ENCODE data around the gene ZNF473.

The ZNF473 gene

GRCh38 chr19:50030937-50031336 lies 5.1 kb downstream of the ZNF473 start:
- H4K20me1 ChIP-seq = peaks cover 17 to 89% (median 62%) of the 10 kb centered on the region in 11 experiments; a peak in 19 of 22 replicates
- H3K36me3 ChIP-seq = peaks cover 66 to 91% (median 78%) of the 10 kb centered on the region in 11 experiments
- peak overlapping the region in 6 of 11 experiments; percentile 9 to 57 (median 48); a peak in 9 of 22 replicates for H3K27ac ChIP-seq
- peaks cover 11 to 28% (median 17%) of the 10 kb centered on the region in 10 experiments; a peak in 19 of 20 replicates for H3K4me1 ChIP-seq
- no peak overlapping the region for H3K4me3 ChIP-seq
- H3K9ac ChIP-seq = no peak overlapping the region; a peak in 1 of 22 replicates
- peaks cover 0 to 20% (median 0%) of the 10 kb centered on the region in 11 experiments; a peak in 6 of 22 replicates for H3K9me3 ChIP-seq (replicated peaks in 1 of 11)
- TF ChIP-seq Cebpa-rat (IDR thresholded peaks at IDR 0.05) = no peak
- no peak overlapping the region; a peak in 1 of 22 replicates for H3K4me2 ChIP-seq
- no peaks in the 10 kb centered on the region for H3K27me3 ChIP-seq

DNA sequence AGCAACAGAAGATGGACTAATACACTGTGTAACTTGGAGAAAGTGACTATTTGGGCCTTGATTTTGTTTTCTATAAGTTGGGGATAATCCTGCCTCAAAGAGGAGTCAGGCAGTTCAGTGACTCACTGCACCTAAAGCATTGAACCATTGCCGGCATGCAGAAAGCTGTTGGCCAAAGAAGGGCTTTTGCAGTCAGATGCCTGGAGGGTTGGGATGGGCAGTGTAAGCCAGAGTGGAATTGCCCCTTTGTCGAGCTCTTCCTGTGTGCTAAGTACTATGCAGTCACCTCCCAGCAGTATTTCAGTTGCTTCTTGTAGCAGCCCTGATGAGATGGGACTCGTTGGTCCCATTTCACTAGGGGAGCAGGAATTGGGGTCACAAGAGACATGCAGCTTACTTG lies 11.1 kb downstream of the ZNF473 start:
- Histone ChIP-seq H3K4me2 (no peak overlapping the region), H3K4me1 (no peaks in the 10 kb centered on the region), H4K20me1 (peaks cover 11 to 68% (median 52%) of the 10 kb centered on the region in 11 experiments; a peak in 18 of 22 replicates), H3K36me3 (peaks cover 97 to 100% (median 99%) of the 10 kb centered on the region in 11 experiments), H3K9me3 (replicated peaks in 1 of 11) (peaks cover 13 to 31% (median 28%) of the 10 kb centered on the region in 11 experiments), H3K27ac (no peak overlapping the region), H3K9ac (no peak overlapping the region), H3K27me3 (no peaks in the 10 kb centered on the region), H3K4me3 (no peak overlapping the region)
- TF ChIP-seq Cebpa-rat (IDR thresholded peaks at IDR 0.05) = no peak

GRCh38 chr19:50039968-50040367 lies 14.2 kb downstream of the ZNF473 start:
- peaks cover 97 to 100% (median 99%) of the 10 kb centered on the region in 11 experiments for H3K36me3 ChIP-seq
- H3K9ac ChIP-seq = no peak overlapping the region

GRCh38 chr19:50040967-50041366 lies 15.2 kb downstream of the ZNF473 start:
- no peak for TF ChIP-seq Cebpa-rat (IDR thresholded peaks at IDR 0.05)
- Histone ChIP-seq H3K4me3 (no peak overlapping the region), H4K20me1 (peaks cover 0 to 28% (median 12%) of the 10 kb centered on the region in 11 experiments; a peak in 12 of 22 replicates), H3K4me1 (no peaks in the 10 kb centered on the region), H3K27me3 (0 out of 22 replicates have a peak, but pooled peaks cover 0 to 8% (median 0%) of the 10 kb centered on the region in 11 experiments), H3K9me3 (replicated peaks in 1 of 11) (peaks cover 54 to 72% (median 69%) of the 10 kb centered on the region in 11 experiments), H3K36me3 (peaks cover 97 to 100% (median 99%) of the 10 kb centered on the region in 11 experiments), H3K4me2 (no peak overlapping the region), H3K9ac (no peak overlapping the region), H3K27ac (no peak overlapping the region)

More at GRCh38 chr19:50039968-50040367, 14.2 kb downstream of the ZNF473 start:
- peaks cover 0 to 38% (median 21%) of the 10 kb centered on the region in 11 experiments; a peak in 14 of 22 replicates for H4K20me1 ChIP-seq
- no peak for TF ChIP-seq Cebpa-rat (IDR thresholded peaks at IDR 0.05)
- 0 out of 22 replicates have a peak, but pooled peaks cover 0 to 4% (median 0%) of the 10 kb centered on the region in 11 experiments for H3K27me3 ChIP-seq
- H3K27ac ChIP-seq = no peak overlapping the region
- H3K4me3 ChIP-seq = no peak overlapping the region
- no peaks in the 10 kb centered on the region for H3K4me1 ChIP-seq
- H3K9me3 ChIP-seq (replicated peaks in 1 of 11) = peaks cover 44 to 62% (median 59%) of the 10 kb centered on the region in 11 experiments
- H3K4me2 ChIP-seq = no peak overlapping the region

- H3K4me3 ChIP-seq = peak overlapping the region in 6 of 10 experiments; percentile 6 to 43 (median 26); a peak in 6 of 20 replicates
- H3K27me3 ChIP-seq = peaks cover 0 to 8% (median 0%) of the 10 kb centered on the region in 11 experiments; a peak in 1 of 22 replicates
- peaks cover 69 to 87% (median 84%) of the 10 kb centered on the region in 11 experiments for H3K9me3 ChIP-seq (replicated peaks in 1 of 11)
- H3K4me1 ChIP-seq = no peaks in the 10 kb centered on the region
- H3K9ac ChIP-seq = no peak overlapping the region
- peaks cover 97 to 100% (median 99%) of the 10 kb centered on the region in 11 experiments for H3K36me3 ChIP-seq
- no peak overlapping the region for H3K27ac ChIP-seq
- TF ChIP-seq Cebpa-rat (IDR thresholded peaks at IDR 0.05) = no peak
- no peak overlapping the region for H3K4me2 ChIP-seq
- H4K20me1 ChIP-seq = peaks cover 0 to 14% (median 3%) of the 10 kb centered on the region in 11 experiments; a peak in 7 of 22 replicates
Observed at GRCh38 chr19:50042363-50043024, 16.7 kb downstream of the ZNF473 start.

GRCh38 chr19:50043967-50044366 lies 18.2 kb downstream of the ZNF473 start:
- Histone ChIP-seq H3K4me1 (no peaks in the 10 kb centered on the region), H3K27me3 (peaks cover 0 to 8% (median 0%) of the 10 kb centered on the region in 11 experiments; a peak in 1 of 22 replicates), H3K4me3 (peak overlapping the region; percentile 8 to 59 (median 26); a peak in 15 of 20 replicates), H3K36me3 (peaks cover 97 to 100% (median 100%) of the 10 kb centered on the region in 11 experiments), H3K9me3 (replicated peaks in 1 of 11) (peaks cover 84 to 100% (median 99%) of the 10 kb centered on the region in 11 experiments), H4K20me1 (peaks cover 0 to 8% (median 0%) of the 10 kb centered on the region in 11 experiments; a peak in 5 of 22 replicates), H3K27ac (no peak overlapping the region), H3K9ac (no peak overlapping the region), H3K4me2 (no peak overlapping the region)
- no peak for TF ChIP-seq Cebpa-rat (IDR thresholded peaks at IDR 0.05)

- Histone ChIP-seq H3K27ac (no peak overlapping the region), H4K20me1 (no peaks in the 10 kb centered on the region), H3K4me1 (no peaks in the 10 kb centered on the region), H3K4me3 (peak overlapping the region; percentile 8 to 59 (median 26); a peak in 19 of 20 replicates), H3K4me2 (no peak overlapping the region), H3K9ac (no peak overlapping the region), H3K9me3 (replicated peaks in 1 of 11) (peaks cover 93 to 100% (median 100%) of the 10 kb centered on the region in 11 experiments), H3K27me3 (peaks cover 0 to 8% (median 0%) of the 10 kb centered on the region in 11 experiments; a peak in 1 of 22 replicates), H3K36me3 (peaks cover 88 to 100% (median 96%) of the 10 kb centered on the region in 11 experiments)
- no peak for TF ChIP-seq Cebpa-rat (IDR thresholded peaks at IDR 0.05)
Observed at GRCh38 chr19:50044922-50045321, 19.1 kb downstream of the ZNF473 start.

- no peak overlapping the region for H3K27ac ChIP-seq
- peaks cover 0 to 8% (median 0%) of the 10 kb centered on the region in 11 experiments; a peak in 1 of 22 replicates for H3K27me3 ChIP-seq
- H3K4me3 ChIP-seq = peak overlapping the region in 7 of 10 experiments; percentile 14 to 59 (median 39); a peak in 9 of 20 replicates
- TF ChIP-seq Cebpa-rat (IDR thresholded peaks at IDR 0.05) = no peak
- no peak overlapping the region for H3K9ac ChIP-seq
- peaks cover 68 to 84% (median 78%) of the 10 kb centered on the region in 11 experiments for H3K36me3 ChIP-seq
- H3K4me2 ChIP-seq = no peak overlapping the region
- peaks cover 86 to 100% (median 95%) of the 10 kb centered on the region in 11 experiments for H3K9me3 ChIP-seq (replicated peaks in 1 of 11)
- H3K4me1 ChIP-seq = peaks cover 0 to 6% (median 0%) of the 10 kb centered on the region in 10 experiments; a peak in 2 of 20 replicates
- no peaks in the 10 kb centered on the region for H4K20me1 ChIP-seq
Observed at GRCh38 chr19:50046649-50047503, 21.1 kb downstream of the ZNF473 start.
